ENCODE measurements around the gene TUBB4A.

- TF ChIP-seq, protein P1, sequence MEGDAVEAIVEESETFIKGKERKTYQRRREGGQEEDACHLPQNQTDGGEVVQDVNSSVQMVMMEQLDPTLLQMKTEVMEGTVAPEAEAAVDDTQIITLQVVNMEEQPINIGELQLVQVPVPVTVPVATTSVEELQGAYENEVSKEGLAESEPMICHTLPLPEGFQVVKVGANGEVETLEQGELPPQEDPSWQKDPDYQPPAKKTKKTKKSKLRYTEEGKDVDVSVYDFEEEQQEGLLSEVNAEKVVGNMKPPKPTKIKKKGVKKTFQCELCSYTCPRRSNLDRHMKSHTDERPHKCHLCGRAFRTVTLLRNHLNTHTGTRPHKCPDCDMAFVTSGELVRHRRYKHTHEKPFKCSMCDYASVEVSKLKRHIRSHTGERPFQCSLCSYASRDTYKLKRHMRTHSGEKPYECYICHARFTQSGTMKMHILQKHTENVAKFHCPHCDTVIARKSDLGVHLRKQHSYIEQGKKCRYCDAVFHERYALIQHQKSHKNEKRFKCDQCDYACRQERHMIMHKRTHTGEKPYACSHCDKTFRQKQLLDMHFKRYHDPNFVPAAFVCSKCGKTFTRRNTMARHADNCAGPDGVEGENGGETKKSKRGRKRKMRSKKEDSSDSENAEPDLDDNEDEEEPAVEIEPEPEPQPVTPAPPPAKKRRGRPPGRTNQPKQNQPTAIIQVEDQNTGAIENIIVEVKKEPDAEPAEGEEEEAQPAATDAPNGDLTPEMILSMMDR (IDR thresholded peaks at IDR 0.05): no peak
- TF ChIP-seq SMC3 (IDR thresholded peaks at IDR 0.05) (no peak), BHLHE40 (IDR thresholded peaks at IDR 0.05; ENCODE audit: low read depth, low read length) (no peak), CHD4 (IDR thresholded peaks at IDR 0.05; ENCODE audit: borderline replicate concordance) (no peak), EHMT2 (IDR thresholded peaks at IDR 0.05; ENCODE audit: low read depth) (no peak), RAD21 (conservative IDR thresholded peaks at IDR 0.05 in 1 of 2, IDR thresholded peaks at IDR 0.05 in 1 of 2) (no peak), RFX5 (IDR thresholded peaks at IDR 0.05) (no peak), RCOR1 (IDR thresholded peaks at IDR 0.05; ENCODE audit: low read depth, low read length) (no peak), POLR2A (IDR thresholded peaks at IDR 0.05; ENCODE audit: low read length) (no peak), KDM1A (IDR thresholded peaks at IDR 0.05; ENCODE audit: low read depth) (no peak), FOSL2 (IDR thresholded peaks at IDR 0.05) (no peak), FOSL2 (CRISPR knock-in tag; IDR thresholded peaks at IDR 0.05) (no peak), ZFP36 (IDR thresholded peaks at IDR 0.05; ENCODE audit: borderline replicate concordance, partially characterized antibody) (no peak), POLR2AphosphoS2 (conservative IDR thresholded peaks at IDR 0.05; ENCODE audit: low read length) (no peak)
Measured at GRCh38 chr19:6509118-6509971, 7.2 kb upstream of the TUBB4A start.

Measured in A549 (cell line).